OCI-LY3 (cell line): ENCODE data around the gene SYF2.

ENCODE experiments used
- H2AFZ ChIP-seq: fragments of 200-600, 300-600 bp; shearing (Covaris generic); 2 replicates; pipeline ENCODE4 v1.6.0; 2014; ENCODE audit warnings: antibody characterized with exemption, low read depth, low read length
- H3K27ac ChIP-seq: fragments of 200-600, 300-600 bp; sonication (generic); 2 replicates; pipeline ENCODE4 v1.5.1; 2014; ENCODE audit warnings: mild to moderate bottlenecking, low read length, moderate library complexity, mixed read lengths
- H3K27me3 ChIP-seq: fragments of 200-600, 300-600 bp; sonication (generic); 2 replicates; pipeline ENCODE4 v1.6.1; 2014; ENCODE audit warnings: low read depth, low read length, mixed read lengths
- H3K36me3 ChIP-seq: fragments of 200-600, 300-600 bp; sonication (generic); replicated peaks from 2 replicates; pipeline ENCODE3; 2014; ENCODE audit warnings: low read depth, low read length, mixed read lengths
- H3K4me1 ChIP-seq: fragments of 300-600, 200-600 bp; sonication (generic); 2 replicates; pipeline ENCODE4 v1.6.1; 2014; ENCODE audit warnings: low read length, mixed read lengths
- H3K4me2 ChIP-seq: fragments of 200-600, 300-600 bp; sonication (generic); 2 replicates; pipeline ENCODE4 v1.6.1; 2014; ENCODE audit warnings: low read length, mixed read lengths
- H3K4me3 ChIP-seq: fragments of 300-600, 200-600 bp; sonication (generic); 2 replicates; pipeline ENCODE4 v1.5.1; 2014; ENCODE audit warnings: antibody characterized with exemption, mild to moderate bottlenecking, low read length, moderate library complexity
- H3K79me2 ChIP-seq: fragments of 300-600, 200-600 bp; shearing (Covaris generic); 2 replicates; pipeline ENCODE4 v1.6.1; 2014; ENCODE audit warnings: mild to moderate bottlenecking, low read length, mixed read lengths
- H3K9ac ChIP-seq: fragments of 300-600, 200-600 bp; shearing (Covaris generic); 2 replicates; pipeline ENCODE4 v1.6.0; 2014; ENCODE audit warnings: mild to moderate bottlenecking, low read length, moderate library complexity
- H3K9me3 ChIP-seq: fragments of 200-600, 300-600 bp; shearing (Covaris generic); 2 replicates; pipeline ENCODE4 v1.6.1; 2014; ENCODE audit warnings: low read length, mixed read lengths; ENCODE audit not compliant: insufficient read depth
- H4K20me1 ChIP-seq: fragments of 200-600, 300-600 bp; sonication (generic); 2 replicates; pipeline ENCODE4 v1.6.1; 2016; ENCODE audit warnings: low read length, mixed read lengths; ENCODE audit not compliant: insufficient read depth
- CTCF ChIP-seq: fragments of 200-600, 300-600 bp; sonication (generic); IDR thresholded peaks from 2 replicates; pipeline ENCODE4 v1.5.1; 2014; ENCODE audit warnings: antibody characterized with exemption, low read length, low read depth
- EZH2phosphoT487 ChIP-seq: fragments of 200-600 bp; shearing (Covaris generic); IDR thresholded peaks from 2 replicates; pipeline ENCODE4 v1.6.1; 2018; ENCODE audit warnings: antibody characterized with exemption, mixed run types, low read depth

The SYF2 gene

GRCh38 chr1:25216123-25216522, 16.2 kb downstream of the SYF2 start:
- Histone ChIP-seq H3K9ac (no peak overlapping the region), H3K4me2 (no peak overlapping the region; the same call in 1 of the 2 replicates), H3K79me2 (no peaks in the 10 kb centered on the region), H3K4me3 (no peak overlapping the region), H3K36me3 (no peaks in the 10 kb centered on the region), H3K27me3 (no peaks in the 10 kb centered on the region), H3K9me3 (no peaks in the 10 kb centered on the region), H2AFZ (peak overlapping the region; percentile 60), H3K27ac (no peak overlapping the region), H4K20me1 (no peaks in the 10 kb centered on the region), H3K4me1 (no peaks in the 10 kb centered on the region)
- no peak for TF ChIP-seq EZH2phosphoT487
- TF ChIP-seq CTCF = no peak

GRCh38 chr1:25212725-25213124, 19.6 kb downstream of the SYF2 start:
- no peaks in the 10 kb centered on the region for H3K9me3 ChIP-seq
- no peak overlapping the region for H3K9ac ChIP-seq
- H3K27ac ChIP-seq = no peak overlapping the region
- no peak overlapping the region for H2AFZ ChIP-seq
- no peaks in the 10 kb centered on the region for H3K79me2 ChIP-seq
- no peak overlapping the region for H3K4me2 ChIP-seq
- H3K27me3 ChIP-seq = no peaks in the 10 kb centered on the region
- no peaks in the 10 kb centered on the region for H3K4me1 ChIP-seq
- H3K4me3 ChIP-seq = no peak overlapping the region
- TF ChIP-seq CTCF (no peak), EZH2phosphoT487 (no peak)
- no peaks in the 10 kb centered on the region for H4K20me1 ChIP-seq
- no peaks in the 10 kb centered on the region for H3K36me3 ChIP-seq

- H4K20me1 ChIP-seq = no peaks in the 10 kb centered on the region
- H3K9ac ChIP-seq = no peak overlapping the region
- H3K36me3 ChIP-seq = no peaks in the 10 kb centered on the region
- H3K27me3 ChIP-seq = no peaks in the 10 kb centered on the region
- no peaks in the 10 kb centered on the region for H3K9me3 ChIP-seq
- no peak for TF ChIP-seq EZH2phosphoT487
- no peak for TF ChIP-seq CTCF
- no peaks in the 10 kb centered on the region for H3K79me2 ChIP-seq
- H3K4me2 ChIP-seq = no peak overlapping the region
- H2AFZ ChIP-seq = no peak overlapping the region
- H3K4me1 ChIP-seq = no peaks in the 10 kb centered on the region
- H3K27ac ChIP-seq = no peak overlapping the region
- no peak overlapping the region for H3K4me3 ChIP-seq
Measured at GRCh38 chr1:25210728-25211127, 21.6 kb downstream of the SYF2 start.

GRCh38 chr1:25209516-25209915, 22.8 kb downstream of the SYF2 start:
- H3K79me2 ChIP-seq = no peaks in the 10 kb centered on the region
- no peaks in the 10 kb centered on the region for H3K27me3 ChIP-seq
- H2AFZ ChIP-seq = no peak overlapping the region
- no peak overlapping the region for H3K9ac ChIP-seq
- H3K4me3 ChIP-seq = no peak overlapping the region
- no peaks in the 10 kb centered on the region for H3K36me3 ChIP-seq
- H3K27ac ChIP-seq = no peak overlapping the region
- TF ChIP-seq CTCF (no peak), EZH2phosphoT487 (no peak)
- no peaks in the 10 kb centered on the region for H3K4me1 ChIP-seq
- no peaks in the 10 kb centered on the region for H3K9me3 ChIP-seq
- no peaks in the 10 kb centered on the region for H4K20me1 ChIP-seq
- H3K4me2 ChIP-seq = no peak overlapping the region
